ENCODE measurements around the gene OTUD4. TPM values are rescaled to one million over a fixed set of nuclear protein-coding genes. Genes with fewer than 3 reads are reported as not detected.

The OTUD4 gene, protein sequence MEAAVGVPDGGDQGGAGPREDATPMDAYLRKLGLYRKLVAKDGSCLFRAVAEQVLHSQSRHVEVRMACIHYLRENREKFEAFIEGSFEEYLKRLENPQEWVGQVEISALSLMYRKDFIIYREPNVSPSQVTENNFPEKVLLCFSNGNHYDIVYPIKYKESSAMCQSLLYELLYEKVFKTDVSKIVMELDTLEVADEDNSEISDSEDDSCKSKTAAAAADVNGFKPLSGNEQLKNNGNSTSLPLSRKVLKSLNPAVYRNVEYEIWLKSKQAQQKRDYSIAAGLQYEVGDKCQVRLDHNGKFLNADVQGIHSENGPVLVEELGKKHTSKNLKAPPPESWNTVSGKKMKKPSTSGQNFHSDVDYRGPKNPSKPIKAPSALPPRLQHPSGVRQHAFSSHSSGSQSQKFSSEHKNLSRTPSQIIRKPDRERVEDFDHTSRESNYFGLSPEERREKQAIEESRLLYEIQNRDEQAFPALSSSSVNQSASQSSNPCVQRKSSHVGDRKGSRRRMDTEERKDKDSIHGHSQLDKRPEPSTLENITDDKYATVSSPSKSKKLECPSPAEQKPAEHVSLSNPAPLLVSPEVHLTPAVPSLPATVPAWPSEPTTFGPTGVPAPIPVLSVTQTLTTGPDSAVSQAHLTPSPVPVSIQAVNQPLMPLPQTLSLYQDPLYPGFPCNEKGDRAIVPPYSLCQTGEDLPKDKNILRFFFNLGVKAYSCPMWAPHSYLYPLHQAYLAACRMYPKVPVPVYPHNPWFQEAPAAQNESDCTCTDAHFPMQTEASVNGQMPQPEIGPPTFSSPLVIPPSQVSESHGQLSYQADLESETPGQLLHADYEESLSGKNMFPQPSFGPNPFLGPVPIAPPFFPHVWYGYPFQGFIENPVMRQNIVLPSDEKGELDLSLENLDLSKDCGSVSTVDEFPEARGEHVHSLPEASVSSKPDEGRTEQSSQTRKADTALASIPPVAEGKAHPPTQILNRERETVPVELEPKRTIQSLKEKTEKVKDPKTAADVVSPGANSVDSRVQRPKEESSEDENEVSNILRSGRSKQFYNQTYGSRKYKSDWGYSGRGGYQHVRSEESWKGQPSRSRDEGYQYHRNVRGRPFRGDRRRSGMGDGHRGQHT
- total RNA-seq: 25.7 and 29.1 TPM in 2 replicates

DNA sequence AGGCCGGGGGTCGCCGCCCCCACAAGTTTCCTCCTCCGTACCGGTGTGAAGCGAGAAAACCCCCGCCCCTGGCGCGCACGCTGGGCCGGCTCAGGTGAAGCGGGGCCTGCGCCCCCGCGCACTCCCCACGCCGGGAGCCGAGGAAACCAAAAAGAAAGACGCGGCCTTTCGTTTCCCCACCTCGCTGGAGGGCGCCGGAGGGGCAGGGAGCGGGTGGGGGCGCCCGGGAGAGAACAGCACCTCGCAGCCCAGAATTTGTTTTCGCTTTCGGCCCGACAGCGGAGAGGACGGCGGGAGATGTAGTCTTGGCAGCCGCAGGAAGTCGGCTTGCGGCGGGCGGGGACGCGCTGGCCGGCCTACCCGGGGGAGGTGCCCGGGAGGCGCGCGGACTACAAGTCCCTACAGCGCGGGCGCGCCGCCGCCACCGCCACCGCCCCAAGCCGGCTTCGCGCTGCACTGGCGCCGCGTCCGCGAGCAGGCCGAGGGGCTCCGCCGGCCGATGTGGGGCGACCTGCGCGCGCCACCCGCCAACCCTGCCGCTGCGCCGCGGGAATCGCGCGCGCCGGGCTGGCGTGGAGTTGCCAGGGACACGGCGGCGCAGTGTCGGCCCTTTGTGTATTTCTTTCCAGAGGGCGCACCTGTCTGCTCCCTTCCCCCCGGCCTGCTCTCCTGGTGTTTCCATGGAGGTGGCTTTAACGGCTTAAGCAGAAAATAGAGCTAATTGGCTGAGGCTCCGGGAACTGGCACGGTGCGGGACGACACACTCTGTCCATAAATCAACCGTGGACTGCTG is at the start of gene OTUD4:
OTUD4 (minus strand) TSS at position 292 of the 793 bp plus-strand sequence. CDS start 616 bp downstream, outside the sequence.

DNA sequence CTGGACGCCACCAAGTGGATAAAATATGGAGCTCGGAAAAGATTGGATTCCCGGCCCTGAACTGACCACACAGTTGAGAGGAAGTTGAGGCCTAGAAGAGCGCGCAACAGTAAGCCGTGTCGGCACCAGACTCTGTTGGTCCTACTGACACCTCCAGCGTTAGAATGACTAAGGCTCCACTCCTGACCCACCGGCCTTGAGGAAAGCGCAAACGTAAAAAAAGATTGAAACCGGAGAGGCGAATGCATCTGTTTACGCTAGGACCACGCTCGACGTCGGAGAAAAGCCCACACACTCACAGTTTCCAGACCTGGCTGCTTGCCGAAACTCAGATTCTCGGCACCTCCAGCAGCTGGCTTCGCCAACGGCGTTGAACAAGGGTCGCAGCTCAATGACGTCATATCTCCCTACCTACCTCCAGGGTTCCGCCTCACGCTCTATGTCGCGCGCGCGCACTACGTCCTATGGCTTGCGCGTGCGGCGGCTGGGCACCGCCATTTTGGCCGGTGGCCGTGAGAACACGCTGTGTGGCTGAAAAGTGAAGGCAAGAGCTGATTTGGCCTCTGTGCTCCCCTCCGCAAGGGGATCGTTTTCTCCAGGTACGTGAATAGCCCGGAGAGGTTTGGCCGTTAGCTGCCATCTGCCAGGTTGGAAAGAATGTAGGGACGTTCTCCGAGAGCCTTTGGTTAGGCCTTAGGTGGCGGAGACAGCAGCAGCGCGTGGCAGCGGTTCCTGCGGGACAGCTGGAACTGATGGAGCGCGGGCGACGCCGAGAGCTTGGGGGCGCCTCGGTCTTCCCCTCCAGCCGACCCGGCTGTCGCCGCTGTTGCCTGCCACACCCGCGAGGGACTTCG is 82.3 kb downstream of the OTUD4 start, which contains the start of the genes ABCE1 and ANAPC10:
ABCE1 (plus strand) TSS at position 491 of the 854 bp plus-strand sequence. CDS start 6,102 bp downstream, outside the sequence.
ANAPC10 (minus strand) TSS at position 376 of the 854 bp plus-strand sequence. CDS start 2,097 bp downstream, outside the sequence.

Other genes with a start within 250 kb of the OTUD4 start
- gene ANAPC10, start 82.4 kb downstream of the OTUD4 start, total RNA-seq: 30.5 and 34.1 TPM in 2 replicates
- gene ABCE1, start 82.3 kb downstream of the OTUD4 start, total RNA-seq: 146 and 205 TPM in 2 replicates

All from uterine smooth muscle cell (primary cell).